Caco-2 (cell line): ENCODE measurements around the gene SELENOO. TPM values are rescaled to one million over a fixed set of nuclear protein-coding genes. Genes with fewer than 3 reads are reported as not detected.

Experiments
- BruUV-seq: library from RNA; stranded (reverse); fragments of 400-500 nt; replicated peaks from 2 replicates; lab custom pipeline; 2021; lab: Mats Ljungman, UMichigan
- CTCF ChIA-PET: fragments of 300-600 bp; sonication (Branson Sonifier 250); formaldehyde crosslinking; loops from one replicate; lab custom pipeline; 2022; ENCODE audit warnings: antibody characterized with exemption; lab: Charles Lee
- POLR2A ChIA-PET: fragments of 300-600 bp; sonication (Branson Sonifier 250); formaldehyde crosslinking; loops from one replicate; lab custom pipeline; 2022; ENCODE audit warnings: antibody characterized with exemption; lab: Charles Lee
- DNase-seq, 2 experiments: peaks; one replicate each; pipeline versions ENCODE4 v3.0.0 to v3.0.0-alpha.2; 2020 to 2022
- H3K27me3 ChIP-seq: replicated peaks from 2 replicates; pipeline ENCODE4 v1.6.0; 2011; ENCODE audit warnings: low read length; ENCODE audit not compliant: control insufficient read depth, insufficient read depth
- H3K36me3 ChIP-seq: 2 replicates; pipeline ENCODE4 v1.5.1; 2011; ENCODE audit warnings: low read length; ENCODE audit not compliant: control insufficient read depth, insufficient read depth
- H3K4me1 ChIP-seq: fragments of 250-450 bp; sonication (Bioruptor Pico); 2 replicates; pipeline ENCODE4 v1.5.1; 2020; ENCODE audit warnings: mild to moderate bottlenecking
- H3K4me3 ChIP-seq: 2 replicates; pipeline ENCODE4 v1.5.1; 2011; ENCODE audit warnings: low read depth, mild to moderate bottlenecking, control low read depth, low read length
- H3K9me3 ChIP-seq: fragments of 250-450 bp; sonication (Bioruptor Pico); 2 replicates; pipeline ENCODE4 v1.5.1; 2020; ENCODE audit warnings: mild to moderate bottlenecking, moderate library complexity
- H3K27ac Mint-ChIP-seq: one replicate; pipeline ENCODE4 v1.8.0; 2022; ENCODE audit warnings: mixed read lengths; ENCODE audit not compliant: unreplicated experiment
- H3K27me3 Mint-ChIP-seq: one replicate; pipeline ENCODE4 v1.8.0; 2022; ENCODE audit warnings: mixed read lengths; ENCODE audit not compliant: insufficient read depth, unreplicated experiment
- H3K36me3 Mint-ChIP-seq: one replicate; pipeline ENCODE4 v1.8.0; 2022; ENCODE audit warnings: mild to moderate bottlenecking, mixed read lengths; ENCODE audit not compliant: insufficient read depth, unreplicated experiment
- H3K4me1 Mint-ChIP-seq: one replicate; pipeline ENCODE4 v1.8.0; 2022; ENCODE audit warnings: low read depth, mixed read lengths; ENCODE audit not compliant: unreplicated experiment
- H3K4me3 Mint-ChIP-seq: one replicate; pipeline ENCODE4 v1.8.0; 2022; ENCODE audit warnings: mild to moderate bottlenecking, moderate library complexity, mixed read lengths; ENCODE audit not compliant: unreplicated experiment
- H3K9me3 Mint-ChIP-seq: one replicate; pipeline ENCODE4 v1.8.0; 2022; ENCODE audit warnings: mixed read lengths; ENCODE audit not compliant: unreplicated experiment
- CTCF ChIP-seq, 2 experiments: fragments of 200-600 bp in 1 of 2; IDR thresholded peaks; 1 replicate in 1 of 2; 2 replicates in 1 of 2; pipeline versions ENCODE4 v1.5.1 to v1.8.0; 2011 to 2022; ENCODE audit warnings: antibody characterized with exemption in 1 of 2, control low read depth in 1 of 2, inconsistent platforms in 1 of 2, low read depth in 1 of 2, low read length in 1 of 2, mild to moderate bottlenecking in 1 of 2, moderate library complexity in 1 of 2; ENCODE audit not compliant: insufficient read depth in 1 of 2, severe bottlenecking in 1 of 2, unreplicated experiment in 1 of 2
- intact Hi-C: fragments of 100-400 bp; cut with micrococcal nuclease; formaldehyde crosslinking; loops from one replicate; pipeline ENCODE4 v1.10.0; 2022; ENCODE audit not compliant: unreplicated experiment
- total RNA-seq: library from RNA; stranded (reverse); gene quantifications from 2 replicates; pipeline ENCODE4 v1.2.3, GENCODE V29; 2022

The SELENOO gene
- total RNA-seq, 1 experiment from 2014 or later = 29.3 TPM

GRCh38 chr22:50182176-50183081, 18.4 kb upstream of the SELENOO start:
- BruUV-seq = no TSS peak
- ChIA-PET CTCF (no interaction called here), POLR2A (no interaction called here)
- intact Hi-C loops = no loop called here
- Histone ChIP-seq H3K9me3 (no peaks in the 10 kb centered on the region), H3K27me3 (no peaks in the 10 kb centered on the region), H3K4me3 (no peak overlapping the region), H3K4me1 (peaks cover 18% of the 10 kb centered on the region; the same call in 1 of the 2 replicates), H3K36me3 (no peaks in the 10 kb centered on the region)
- peaks cover 6% of the 10 kb centered on the region for H3K36me3 Mint-ChIP-seq
- no peaks in the 10 kb centered on the region for H3K27me3 Mint-ChIP-seq
- no peak for TF ChIP-seq CTCF (IDR thresholded peaks at IDR 0.05; ENCODE audit: insufficient read depth in 1 of 2, low read depth in 1 of 2, low read length in 1 of 2, severe bottlenecking in 1 of 2, unreplicated experiment in 1 of 2)
- no peak for DNase-seq
- no peak overlapping the region for H3K27ac Mint-ChIP-seq
- H3K9me3 Mint-ChIP-seq = no peaks in the 10 kb centered on the region
- H3K4me1 Mint-ChIP-seq = peaks cover 7% of the 10 kb centered on the region
- H3K4me3 Mint-ChIP-seq = no peak overlapping the region

- Mint-ChIP-seq H3K4me1 (peaks cover 7% of the 10 kb centered on the region), H3K27ac (no peak overlapping the region), H3K9me3 (no peaks in the 10 kb centered on the region), H3K36me3 (peaks cover 6% of the 10 kb centered on the region), H3K27me3 (no peaks in the 10 kb centered on the region), H3K4me3 (no peak overlapping the region)
- DNase-seq = no peak
- intact Hi-C loops = no loop called here
- Histone ChIP-seq H3K27me3 (no peaks in the 10 kb centered on the region), H3K9me3 (no peaks in the 10 kb centered on the region), H3K36me3 (no peaks in the 10 kb centered on the region), H3K4me1 (peaks cover 18% of the 10 kb centered on the region; the same call in 1 of the 2 replicates), H3K4me3 (no peak overlapping the region)
- no TSS peak for BruUV-seq
- CTCF ChIA-PET = no interaction called here
- POLR2A ChIA-PET = no interaction called here
- no peak for TF ChIP-seq CTCF (IDR thresholded peaks at IDR 0.05; ENCODE audit: insufficient read depth in 1 of 2, low read depth in 1 of 2, low read length in 1 of 2, severe bottlenecking in 1 of 2, unreplicated experiment in 1 of 2)
Measured at GRCh38 chr22:50183141-50183971, 17.5 kb upstream of the SELENOO start.
